GM08714 (cell line): Measurements from ENCODE around the gene OR52B4.
"Not testable (repeated sequence)": the region's sequence is repeated elsewhere in the genome, so short reads cannot be mapped to it uniquely, and the experiment has no call there.

Source experiments
- H3K4me3 ChIP-seq: fragments of 200-500 bp; sonication (Bioruptor generic); 2 replicates; pipeline ENCODE4 v1.5.1; 2014; ENCODE audit warnings: mild to moderate bottlenecking, low read length, inconsistent platforms
- ZNF274 ChIP-seq: IDR thresholded peaks from 2 replicates; pipeline ENCODE4 v1.6.1; 2012; ENCODE audit warnings: mild to moderate bottlenecking, low read depth, low read length

Gene OR52B4

DNA sequence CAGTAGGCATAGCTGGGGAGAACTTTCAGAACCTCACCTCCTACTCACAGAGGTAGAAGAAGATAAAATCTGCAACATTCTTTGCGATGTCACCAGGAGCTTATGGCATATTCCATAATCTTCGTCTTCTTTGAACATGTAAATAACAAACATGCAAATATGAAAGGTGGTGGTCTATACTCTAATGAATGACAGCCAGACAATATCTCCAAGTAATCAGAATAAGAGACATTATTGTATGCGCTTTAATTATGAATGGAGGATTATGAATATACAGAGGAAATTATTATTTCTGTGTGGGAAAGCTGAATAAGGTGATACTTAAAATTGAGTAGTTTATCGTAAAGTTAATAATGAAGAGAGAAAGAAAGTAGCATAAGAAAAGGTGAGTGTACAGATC lies at the start of gene OR52B4:
Gene OR52B4, minus strand, starts transcription at position 101 of the 400 bp plus-strand sequence. Its CDS starts 91 bp downstream, at position 10.
- H3K4me3 ChIP-seq, result no peak within 1 kb of the TSS
- no peak for TF ChIP-seq ZNF274

GRCh38 chr11:4416816-4417215 lies 48.6 kb upstream of the OR52B4 start:
- no peak for TF ChIP-seq ZNF274
- no peak overlapping the region for H3K4me3 ChIP-seq

DNA sequence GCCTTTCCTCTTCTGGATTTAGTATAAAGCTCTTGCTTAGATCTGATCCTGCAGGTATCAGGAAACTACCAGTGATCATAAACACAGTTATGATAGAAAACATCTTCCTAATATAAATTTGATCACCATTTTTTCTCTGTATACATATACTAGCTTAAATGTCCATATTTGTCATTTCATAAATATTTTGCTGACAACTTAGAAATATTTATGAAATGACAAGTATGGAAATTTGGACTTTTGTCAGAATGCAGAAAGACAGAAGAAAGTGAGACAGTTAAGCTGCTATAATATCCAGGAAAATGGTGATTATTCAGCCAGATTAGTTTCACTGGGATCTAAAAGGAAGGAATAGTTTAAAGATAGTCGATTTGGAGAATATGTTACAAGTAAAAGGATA lies 48.1 kb upstream of the OR52B4 start:
- no peak for TF ChIP-seq ZNF274
- H3K4me3 ChIP-seq, result no peak overlapping the region

- H3K4me3 ChIP-seq, result not testable (repeated sequence)
Measured at GRCh38 chr11:4406206-4406605, 38.0 kb upstream of the OR52B4 start.

DNA sequence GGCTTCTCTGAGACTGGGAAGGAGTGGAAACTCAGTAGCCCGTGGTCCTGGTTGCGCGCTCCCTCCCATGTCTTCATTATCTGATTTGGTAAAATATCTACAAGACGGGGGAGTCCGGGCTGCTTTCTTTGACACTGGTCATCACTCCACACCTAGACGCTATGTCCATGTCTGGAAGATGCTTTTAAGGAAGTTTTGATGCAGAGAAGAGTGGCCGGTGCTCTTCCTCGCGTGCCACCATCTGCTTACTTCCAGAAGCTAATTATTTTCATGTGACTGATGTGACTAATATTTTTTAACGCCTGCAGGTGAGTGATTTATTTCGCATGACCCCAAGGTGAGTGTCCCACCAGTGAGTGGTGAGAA lies 25.7 kb upstream of the OR52B4 start:
- no peak for TF ChIP-seq ZNF274
- H3K4me3 ChIP-seq, result peak overlapping the region; percentile 22; the same call in 1 of the 2 replicates

DNA sequence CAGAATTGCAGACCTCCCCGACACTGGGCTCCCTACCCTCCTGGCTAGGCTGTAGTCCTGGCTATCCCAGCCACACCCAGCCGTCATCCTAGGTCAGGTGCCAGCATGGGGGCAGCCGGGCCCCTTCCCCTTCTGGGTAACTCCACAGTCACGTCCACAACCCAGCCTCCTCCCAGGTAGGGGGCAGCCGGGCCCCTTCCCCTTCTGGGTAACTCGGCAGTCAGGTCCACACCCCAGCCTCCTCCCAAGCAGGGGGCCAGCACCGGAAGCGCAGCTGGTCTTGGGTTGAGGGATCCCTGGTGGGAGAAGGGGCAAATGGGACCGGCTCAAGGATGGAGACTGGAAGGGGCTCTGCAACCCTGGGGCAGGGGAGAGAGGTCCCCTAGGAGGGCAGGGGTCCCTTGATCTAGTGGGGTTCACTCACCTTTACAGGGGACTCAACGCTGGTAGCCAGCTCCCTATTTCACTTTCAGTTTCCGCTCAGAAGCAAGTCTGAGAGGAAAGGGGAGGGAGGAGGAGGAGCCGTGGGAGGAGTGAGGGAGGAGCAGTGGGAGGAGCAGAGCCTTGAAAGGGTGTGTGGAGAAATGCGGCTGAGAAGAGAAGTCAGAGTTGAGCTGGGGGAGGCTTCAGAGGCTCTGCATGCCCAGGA lies 25.1 kb upstream of the OR52B4 start, which contains the start of gene TRIM21:
Gene TRIM21, minus strand, starts transcription at position 494 of the 649 bp plus-strand sequence. CDS start 3,293 bp downstream, outside the sequence.
- H3K4me3 ChIP-seq, result peak within 1 kb of the TSS; percentile 80
- TF ChIP-seq ZNF274, result no peak

DNA sequence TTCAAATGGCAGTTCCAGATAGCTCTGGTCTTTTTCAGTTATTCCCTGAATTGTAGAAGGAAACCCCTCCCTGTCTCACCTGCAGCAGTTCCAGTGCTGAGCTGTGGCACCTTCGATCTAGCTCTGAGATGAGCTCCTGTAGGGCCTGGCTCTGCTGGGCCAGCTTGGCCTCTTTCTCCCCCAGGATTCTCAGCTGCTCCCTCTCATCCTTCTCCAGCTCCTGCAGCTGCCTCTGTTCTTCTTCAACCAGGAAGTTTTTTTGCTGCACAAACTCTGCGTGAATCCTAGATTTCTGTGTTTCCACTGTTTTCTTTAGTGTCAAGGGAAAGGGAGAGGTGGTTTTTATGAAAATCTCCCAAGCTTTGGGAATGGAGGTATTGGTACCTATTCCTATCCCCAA lies 20.0 kb upstream of the OR52B4 start:
- H3K4me3 ChIP-seq, result no peak overlapping the region
- TF ChIP-seq ZNF274, result no peak

DNA sequence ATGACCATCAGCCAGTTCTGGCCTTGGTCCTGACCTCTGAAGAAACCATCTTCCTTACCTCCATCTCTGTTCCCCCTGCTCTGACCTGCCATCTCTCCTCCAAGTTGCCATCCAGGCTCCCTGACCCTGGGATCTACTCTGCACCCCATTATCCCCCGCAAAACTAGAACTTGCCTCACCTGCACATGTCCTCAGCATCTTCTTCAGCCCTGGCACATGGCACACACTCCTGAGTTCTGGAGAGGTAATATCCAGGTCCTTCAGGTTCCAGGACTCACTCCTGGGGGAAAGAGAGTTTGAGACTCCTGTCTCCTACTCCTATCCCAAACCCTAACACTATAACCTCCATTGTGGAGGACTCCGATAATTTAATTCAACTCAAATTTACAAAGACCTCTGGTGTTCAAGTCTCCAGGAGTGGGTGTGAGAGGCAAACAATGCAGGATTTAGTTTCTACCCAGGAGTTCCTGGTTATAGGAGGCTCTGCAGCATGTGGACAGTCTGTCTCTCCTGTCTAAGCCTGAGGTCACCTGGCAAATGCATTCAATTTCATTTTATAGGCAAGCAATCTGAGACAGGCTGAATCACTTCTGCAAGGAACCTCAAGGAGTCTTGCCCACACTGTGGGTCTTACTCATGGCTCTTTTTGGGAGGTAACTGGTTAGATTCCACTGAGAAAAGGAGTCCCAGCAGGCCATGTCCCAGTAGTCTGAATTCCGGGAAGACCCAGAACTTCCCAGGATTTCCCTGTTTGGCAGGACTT lies 18.0 kb upstream of the OR52B4 start:
- no peak for TF ChIP-seq ZNF274
- H3K4me3 ChIP-seq, result no peak overlapping the region

DNA sequence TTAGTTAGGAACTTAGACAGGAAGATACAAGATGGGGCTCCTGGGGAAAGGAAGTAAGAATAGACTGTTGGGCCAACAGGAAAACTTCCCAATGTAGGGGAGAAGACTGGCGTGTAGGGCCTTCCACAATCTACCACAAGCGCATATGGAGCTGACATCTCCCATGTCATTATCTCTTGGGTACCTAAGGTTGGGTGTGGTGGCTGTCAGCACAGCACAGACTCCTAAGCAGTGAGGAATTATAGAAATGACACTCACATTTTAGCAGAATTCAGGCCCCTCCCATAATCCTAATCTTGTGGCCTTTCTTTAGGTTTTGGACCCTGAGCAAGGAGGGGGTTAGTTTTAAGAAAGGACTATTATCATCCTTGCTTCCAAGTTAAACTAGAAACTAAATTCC lies 13.7 kb upstream of the OR52B4 start:
- TF ChIP-seq ZNF274, result no peak

GRCh38 chr11:4375431-4376140 lies 7.4 kb upstream of the OR52B4 start:
- TF ChIP-seq ZNF274, result no peak
- no peak overlapping the region for H3K4me3 ChIP-seq

More for the DNA sequence above, 13.7 kb upstream of the OR52B4 start:
- H3K4me3 ChIP-seq, result no peak overlapping the region

- no peak for TF ChIP-seq ZNF274
Measured at GRCh38 chr11:4370166-4370565, 2.0 kb upstream of the OR52B4 start.

DNA sequence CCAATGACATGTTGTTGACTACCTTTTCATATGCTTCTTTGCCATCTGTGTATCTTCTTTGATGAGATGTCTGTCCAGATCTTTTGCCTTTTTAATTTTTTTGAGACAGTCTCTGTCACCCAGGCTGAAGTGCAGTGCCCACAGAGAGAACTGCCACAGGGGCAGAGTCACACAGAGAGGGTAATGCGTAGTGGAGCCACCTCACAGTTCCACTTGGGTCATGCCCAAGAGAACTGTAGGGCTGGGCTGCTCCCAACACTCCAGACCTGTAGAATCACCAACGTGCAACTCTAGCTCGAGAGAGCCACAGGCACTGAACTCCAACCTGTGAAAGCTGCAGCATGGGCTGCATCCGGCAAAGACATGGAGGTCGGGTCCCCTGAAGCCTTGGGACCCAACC lies 20.0 kb downstream of the OR52B4 start:
- H3K4me3 ChIP-seq, result not testable (repeated sequence)

More at GRCh38 chr11:4370166-4370565, 2.0 kb upstream of the OR52B4 start:
- no peak overlapping the region for H3K4me3 ChIP-seq

DNA sequence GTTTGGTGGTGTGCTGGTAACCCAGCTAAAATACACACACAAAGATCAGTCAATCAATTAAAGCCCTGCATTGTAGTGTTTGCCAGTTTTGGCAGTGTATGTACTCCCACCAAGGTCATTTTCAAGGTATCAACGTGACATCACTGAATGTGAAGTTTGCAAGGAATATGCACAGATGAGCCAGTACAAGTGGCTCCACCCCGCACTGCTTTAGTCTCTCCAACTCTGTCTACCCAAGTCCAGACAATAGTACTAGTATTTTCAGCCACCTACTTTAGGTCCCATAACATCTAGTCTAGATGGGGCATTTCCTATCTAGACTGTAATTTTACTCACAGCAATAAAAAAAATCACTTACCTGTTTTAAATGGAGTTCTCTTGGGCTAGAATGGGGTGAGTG lies 22.8 kb downstream of the OR52B4 start:
- not testable (repeated sequence) for H3K4me3 ChIP-seq

- H3K4me3 ChIP-seq, result not testable (repeated sequence)
Measured at GRCh38 chr11:4334356-4334755, 33.8 kb downstream of the OR52B4 start.
